Natural killer cell (primary cell): Measurements from ENCODE around the gene ANKRD18A. TPM values are rescaled to one million over a fixed set of nuclear protein-coding genes. Genes with fewer than 3 reads are reported as not detected.
"Not testable (repeated sequence)": the region's sequence is repeated elsewhere in the genome, so short reads cannot be mapped to it uniquely, and the experiment has no call there.

Source experiments
- ATAC-seq, 3 donors: fragments of 150-1000 bp in 2 of 3; fragments of 200-7000 bp in 1 of 3; cut with Tn5 transposase; 1 replicate in 1 of 3; 2 replicates in 2 of 3; pipeline ENCODE4 v1.10.0; 2021; ENCODE audit warnings: mild to moderate bottlenecking in 2 of 3, moderate library complexity in 2 of 3
- DNase-seq, 2 donors: peaks; one replicate each; pipeline versions ENCODE4 v3.0.0 to v3.0.0-alpha.2; 2013 to 2021; ENCODE audit warnings: mixed read lengths in 1 of 2
- H3K27ac ChIP-seq: one replicate; pipeline ENCODE4 v1.5.1; 2013; ENCODE audit warnings: mild to moderate bottlenecking, low read length
- H3K27me3 ChIP-seq: one replicate; pipeline ENCODE4 v1.6.1; 2013; ENCODE audit warnings: low read length; ENCODE audit not compliant: control insufficient read depth, insufficient read depth
- H3K36me3 ChIP-seq: one replicate; pipeline ENCODE4 v1.6.1; 2013; ENCODE audit warnings: low read length; ENCODE audit not compliant: control insufficient read depth, insufficient read depth
- H3K4me1 ChIP-seq: one replicate; pipeline ENCODE4 v1.6.1; 2013; ENCODE audit warnings: low read length; ENCODE audit not compliant: control insufficient read depth, insufficient read depth
- H3K4me3 ChIP-seq: one replicate; pipeline ENCODE4 v1.5.1; 2013; ENCODE audit warnings: low read length
- H3K9me3 ChIP-seq: one replicate; pipeline ENCODE4 v1.6.1; 2013; ENCODE audit warnings: low read length; ENCODE audit not compliant: control insufficient read depth, insufficient read depth
- H3K27ac Mint-ChIP-seq, 2 donors: one replicate each; pipeline ENCODE4 v1.8.0; 2022; ENCODE audit warnings: mild to moderate bottlenecking in 2 of 2, mixed read lengths in 2 of 2, moderate library complexity in 1 of 2
- H3K27me3 Mint-ChIP-seq, 2 donors: one replicate each; pipeline ENCODE4 v1.8.0; 2022; ENCODE audit warnings: low read depth in 2 of 2, mixed read lengths in 2 of 2
- H3K36me3 Mint-ChIP-seq: one replicate; pipeline ENCODE4 v1.8.0; 2022; ENCODE audit warnings: mixed read lengths
- H3K4me1 Mint-ChIP-seq, 2 donors: one replicate each; pipeline ENCODE4 v1.8.0; 2022; ENCODE audit warnings: mixed read lengths in 2 of 2
- H3K4me3 Mint-ChIP-seq: one replicate; pipeline ENCODE4 v1.8.0; 2022; ENCODE audit warnings: mild to moderate bottlenecking, moderate library complexity, mixed read lengths
- H3K9me3 Mint-ChIP-seq, 2 donors: one replicate each; pipeline ENCODE4 v1.8.0; 2022; ENCODE audit warnings: mixed read lengths in 2 of 2
- WGBS: methylation state at CpG from one replicate; pipeline ENCODE4 v1.1.7; 2013; ENCODE audit warnings: missing lambda C conversion rate; ENCODE audit not compliant: insufficient coverage; 5-methylcytosine and 5-hydroxymethylcytosine counted together
- intact Hi-C: fragments of 100-400 bp; cut with micrococcal nuclease; formaldehyde crosslinking; loops from one replicate; pipeline ENCODE4 v1.14.2; 2022
- total RNA-seq, 4 donors: library from RNA; stranded (reverse); fragments of 120-200 nt in 1 of 4; gene quantifications; one replicate each; pipeline versions ENCODE4 v1.2.3 to v1.2.4, GENCODE V29; 2013 to 2022
- TF ChIP-seq, protein P1 (sequence below): fragments of 200-600 bp; IDR thresholded peaks from one replicate; pipeline ENCODE4 v1.8.0; 2022; ENCODE audit warnings: antibody characterized with exemption

Gene ANKRD18A
- total RNA-seq, 3 donors from 2014 or later (not counting 1 experiment from before 2014, with no cell fraction given), result 0.25 to 1.5 TPM; not detected in 1

DNA sequence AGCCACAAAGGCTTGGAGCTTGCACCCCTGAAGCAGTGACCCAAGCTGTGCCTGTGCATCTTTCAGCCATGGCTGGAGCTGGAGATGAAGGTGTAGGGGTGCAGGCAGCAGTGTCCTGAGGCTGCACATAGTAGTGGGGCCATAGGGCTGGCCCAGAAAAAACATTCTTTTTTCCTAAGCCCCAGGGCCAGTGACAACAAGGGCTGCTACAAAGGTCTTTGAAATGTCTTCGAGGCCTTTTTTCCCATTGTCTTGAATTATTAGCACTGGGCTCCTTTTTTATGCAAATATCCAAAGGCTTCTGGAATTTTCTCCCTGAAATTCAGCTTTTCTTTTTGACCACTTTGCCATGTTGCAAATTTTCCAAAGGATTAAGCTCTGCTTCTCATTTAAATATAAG is 62.6 kb downstream of the ANKRD18A start:
- H3K4me3 ChIP-seq, H3K9me3 ChIP-seq, H3K27ac ChIP-seq, H3K27me3 ChIP-seq, ATAC-seq, H3K4me1 ChIP-seq, H3K36me3 ChIP-seq, H3K27ac Mint-ChIP-seq, H3K4me3 Mint-ChIP-seq, DNase-seq, intact Hi-C loops, H3K9me3 Mint-ChIP-seq, H3K36me3 Mint-ChIP-seq, H3K27me3 Mint-ChIP-seq: not testable (repeated sequence)
- H3K4me1 Mint-ChIP-seq, result peaks cover 13 to 18% of the 10 kb centered on the region in 2 donors
- 77% methylated on average over 1 of the region's 1 CpG for WGBS

DNA sequence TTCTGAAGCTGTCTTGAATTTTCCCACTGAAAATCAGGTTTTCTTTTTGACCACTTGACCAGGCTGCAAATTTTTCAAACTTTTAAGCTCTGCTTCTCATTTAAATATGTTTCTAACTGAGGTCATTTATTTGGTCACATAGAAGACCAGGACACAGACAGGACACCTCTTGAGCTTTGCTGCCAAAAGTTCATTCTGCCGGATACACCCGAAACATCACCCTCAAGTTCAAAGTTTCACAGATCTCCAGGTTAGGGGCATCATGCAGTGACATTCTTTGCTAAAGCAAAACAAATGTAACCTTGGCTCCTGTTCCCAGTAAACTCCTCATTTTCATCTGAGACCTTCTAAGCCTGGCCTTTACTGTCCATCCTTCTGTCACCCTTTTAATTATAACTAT is 65.4 kb downstream of the ANKRD18A start:
- H3K27me3 Mint-ChIP-seq, result not testable (repeated sequence)
- WGBS, result 96% methylated on average over 2 of the region's 2 CpGs

DNA sequence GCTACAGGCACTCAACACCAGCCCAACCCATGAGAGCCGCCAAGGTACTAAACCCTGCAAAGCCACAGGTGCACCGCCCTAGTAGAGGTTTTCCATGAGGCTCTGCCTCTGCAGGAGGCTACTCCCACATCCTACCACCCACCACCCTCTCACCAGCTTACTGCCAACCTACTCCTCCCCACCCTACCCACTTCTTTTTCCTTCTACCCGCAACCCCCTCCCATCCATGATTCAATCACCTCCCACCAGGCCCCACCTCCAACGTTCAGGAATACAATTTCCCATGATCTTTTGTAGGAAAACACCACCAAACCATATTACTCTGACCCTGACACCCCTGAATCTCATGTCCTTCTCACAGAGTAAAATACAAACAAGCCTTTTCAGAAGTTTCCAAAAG is 67.4 kb downstream of the ANKRD18A start:
- H3K4me3 Mint-ChIP-seq, H3K27ac ChIP-seq, intact Hi-C loops, ATAC-seq, H3K4me1 ChIP-seq, H3K27ac Mint-ChIP-seq, H3K27me3 Mint-ChIP-seq, H3K36me3 ChIP-seq, H3K4me3 ChIP-seq, H3K9me3 Mint-ChIP-seq, H3K27me3 ChIP-seq, DNase-seq, H3K36me3 Mint-ChIP-seq, H3K9me3 ChIP-seq: not testable (repeated sequence)
- WGBS, result 83% methylated on average over 4 of the region's 4 CpGs
- H3K4me1 Mint-ChIP-seq, result peaks cover 35 to 37% of the 10 kb centered on the region in 2 donors

More for the DNA sequence above, 65.4 kb downstream of the ANKRD18A start:
- H3K4me3 Mint-ChIP-seq, H3K36me3 Mint-ChIP-seq, intact Hi-C loops, H3K36me3 ChIP-seq, H3K27ac Mint-ChIP-seq, H3K9me3 Mint-ChIP-seq, DNase-seq, H3K27me3 ChIP-seq, H3K9me3 ChIP-seq, H3K4me1 ChIP-seq, ATAC-seq, H3K4me3 ChIP-seq, H3K27ac ChIP-seq: not testable (repeated sequence)
- peaks cover 22 to 23% of the 10 kb centered on the region in 2 donors for H3K4me1 Mint-ChIP-seq

DNA sequence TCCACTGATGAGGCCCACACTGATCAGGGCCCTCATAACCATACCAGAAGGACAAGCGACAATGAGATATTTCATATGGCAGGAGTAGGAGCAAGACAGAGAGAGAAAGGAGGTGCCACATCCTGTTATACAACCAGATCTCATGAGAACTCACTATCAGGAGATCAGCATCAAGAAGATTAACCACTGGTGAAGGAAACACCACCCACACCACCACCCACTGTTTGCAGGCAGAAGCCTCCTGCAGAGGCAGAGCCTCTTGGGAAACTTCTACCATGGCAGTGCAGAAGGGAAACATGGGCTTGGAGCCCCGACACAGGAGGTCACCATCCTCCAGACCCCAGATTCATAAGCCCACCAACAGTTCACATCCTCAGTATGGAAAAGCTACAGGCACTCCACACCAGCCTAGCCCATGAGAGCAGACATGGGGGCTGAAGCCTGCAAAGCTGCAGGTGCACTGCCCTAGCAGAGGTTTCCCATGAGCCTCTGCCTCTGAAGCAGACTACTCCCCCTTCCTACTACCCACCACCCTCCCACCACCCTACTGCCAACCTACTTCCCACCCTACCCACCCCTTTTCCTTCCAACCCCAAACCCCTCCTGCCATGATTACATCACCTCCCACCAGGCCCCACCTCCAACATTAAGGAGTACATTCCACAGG is 73.8 kb downstream of the ANKRD18A start:
- H3K36me3 ChIP-seq, H3K27me3 ChIP-seq, H3K27me3 Mint-ChIP-seq, H3K9me3 ChIP-seq, H3K36me3 Mint-ChIP-seq, H3K4me3 ChIP-seq, H3K9me3 Mint-ChIP-seq, intact Hi-C loops: not testable (repeated sequence)
- Mint-ChIP-seq H3K4me3 (peak overlapping the region; percentile 82), H3K27ac (peak overlapping the region; percentile 89 to 94), H3K4me1 (peaks cover 43 to 47% of the 10 kb centered on the region in 2 donors)
- ATAC-seq (peak in 1 of 3 donors; percentile 53), DNase-seq (peak in 1 of 2 donors; percentile 51)
- H3K27ac ChIP-seq, result peak overlapping the region; percentile 58
- no CpG with 5 or more reads among the region's 2 CpGs for WGBS
- peaks cover 30% of the 10 kb centered on the region for H3K4me1 ChIP-seq

DNA sequence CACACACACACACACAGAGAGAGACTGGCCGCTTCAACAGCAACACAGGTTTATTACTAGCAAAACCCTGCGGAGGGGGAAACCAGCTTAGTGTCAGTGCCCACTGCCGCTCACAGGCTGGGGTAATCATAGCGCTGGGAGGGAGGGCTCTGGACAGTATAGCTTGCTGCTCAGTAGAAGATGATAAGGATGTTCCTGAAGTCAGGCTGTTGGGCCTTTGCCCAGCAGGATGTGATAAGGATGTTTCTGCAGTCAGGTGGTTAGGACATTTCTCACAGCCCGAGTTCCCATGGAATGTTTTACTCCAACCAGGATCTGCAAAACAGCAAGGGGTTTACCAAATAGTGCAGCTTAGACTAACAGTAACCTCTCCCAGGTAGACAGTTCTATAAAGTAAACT is 79.9 kb downstream of the ANKRD18A start:
- H3K4me3 Mint-ChIP-seq, H3K36me3 Mint-ChIP-seq, H3K9me3 Mint-ChIP-seq, DNase-seq, H3K4me1 ChIP-seq, H3K27ac Mint-ChIP-seq, H3K27ac ChIP-seq, intact Hi-C loops, H3K4me3 ChIP-seq, H3K36me3 ChIP-seq, H3K9me3 ChIP-seq, ATAC-seq, H3K27me3 ChIP-seq: not testable (repeated sequence)
- H3K4me1 Mint-ChIP-seq, result peaks cover 5 to 17% of the 10 kb centered on the region in 2 donors
- H3K27me3 Mint-ChIP-seq, result peaks cover 0 to 11% of the 10 kb centered on the region in 2 donors
- WGBS, result 83% methylated on average over 5 of the region's 5 CpGs

DNA sequence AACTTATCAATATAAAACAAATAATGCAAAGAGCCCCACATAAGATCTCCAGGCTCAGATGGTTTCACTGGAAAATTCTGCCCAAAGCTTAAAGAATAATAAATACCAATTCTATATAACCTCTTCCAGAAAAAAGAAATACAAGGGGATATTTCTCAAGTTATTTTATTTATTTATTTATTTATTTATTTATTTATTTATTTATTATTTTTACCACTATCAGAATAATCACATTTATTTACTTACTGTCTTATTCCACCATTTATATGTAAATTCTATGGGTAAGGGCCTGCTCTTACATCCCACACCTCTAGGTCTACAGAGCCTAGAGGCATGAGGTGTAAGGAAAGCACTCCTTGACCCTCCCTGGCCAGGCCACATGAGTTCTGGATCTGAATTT is 91.1 kb downstream of the ANKRD18A start:
- DNase-seq (no peak), ATAC-seq (no peak)
- H3K36me3 Mint-ChIP-seq, result peaks cover 13% of the 10 kb centered on the region
- no peaks in the 10 kb centered on the region for H3K27me3 ChIP-seq
- no peak overlapping the region for H3K4me3 Mint-ChIP-seq
- no peak overlapping the region for H3K4me3 ChIP-seq
- no peaks in the 10 kb centered on the region for H3K4me1 Mint-ChIP-seq
- H3K9me3 ChIP-seq, result no peaks in the 10 kb centered on the region
- TF ChIP-seq, protein P1, sequence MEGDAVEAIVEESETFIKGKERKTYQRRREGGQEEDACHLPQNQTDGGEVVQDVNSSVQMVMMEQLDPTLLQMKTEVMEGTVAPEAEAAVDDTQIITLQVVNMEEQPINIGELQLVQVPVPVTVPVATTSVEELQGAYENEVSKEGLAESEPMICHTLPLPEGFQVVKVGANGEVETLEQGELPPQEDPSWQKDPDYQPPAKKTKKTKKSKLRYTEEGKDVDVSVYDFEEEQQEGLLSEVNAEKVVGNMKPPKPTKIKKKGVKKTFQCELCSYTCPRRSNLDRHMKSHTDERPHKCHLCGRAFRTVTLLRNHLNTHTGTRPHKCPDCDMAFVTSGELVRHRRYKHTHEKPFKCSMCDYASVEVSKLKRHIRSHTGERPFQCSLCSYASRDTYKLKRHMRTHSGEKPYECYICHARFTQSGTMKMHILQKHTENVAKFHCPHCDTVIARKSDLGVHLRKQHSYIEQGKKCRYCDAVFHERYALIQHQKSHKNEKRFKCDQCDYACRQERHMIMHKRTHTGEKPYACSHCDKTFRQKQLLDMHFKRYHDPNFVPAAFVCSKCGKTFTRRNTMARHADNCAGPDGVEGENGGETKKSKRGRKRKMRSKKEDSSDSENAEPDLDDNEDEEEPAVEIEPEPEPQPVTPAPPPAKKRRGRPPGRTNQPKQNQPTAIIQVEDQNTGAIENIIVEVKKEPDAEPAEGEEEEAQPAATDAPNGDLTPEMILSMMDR, result no peak
- H3K4me1 ChIP-seq, result no peaks in the 10 kb centered on the region
- intact Hi-C loops, result no loop called here
- H3K27me3 Mint-ChIP-seq, result peaks cover 5 to 21% of the 10 kb centered on the region in 2 donors
- no peak overlapping the region for H3K27ac Mint-ChIP-seq
- H3K9me3 Mint-ChIP-seq, result no peaks in the 10 kb centered on the region
- H3K36me3 ChIP-seq, result no peaks in the 10 kb centered on the region
- no peak overlapping the region for H3K27ac ChIP-seq
